H1 (cell line): ENCODE results near the gene GRXCR2. TPM values are rescaled to one million over a fixed set of nuclear protein-coding genes. Genes with fewer than 3 reads are reported as not detected.

ENCODE experiments used
- CTCF ChIA-PET: fragments of 300-600 bp; sonication (Branson Sonifier 250); formaldehyde crosslinking; loops from one replicate; lab custom pipeline; 2021; ENCODE audit not compliant: partially characterized antibody; lab: Charles Lee
- POLR2A ChIA-PET: fragments of 300-600 bp; sonication (Branson Sonifier 250); formaldehyde crosslinking; loops from one replicate; lab custom pipeline; 2021; ENCODE audit warnings: inconsistent platforms; ENCODE audit not compliant: partially characterized antibody; lab: Charles Lee
- DNase-seq, 2 experiments: peaks; one replicate each; pipeline versions ENCODE4 v3.0.0 to v3.0.0-alpha.2; 2010 to 2022; ENCODE audit warnings: low spot score in 2 of 2, low read depth in 1 of 2, mixed read lengths in 1 of 2
- FAIRE-seq: peaks from 2 replicates; lab custom pipeline; 2011; peaks lifted over from hg19 to GRCh38; lab: Jason Lieb, UNC
- H2AFZ ChIP-seq: 2 replicates; pipeline ENCODE4 v1.8.1; 2012; ENCODE audit warnings: low read length, inconsistent platforms
- H2AK5ac ChIP-seq: 2 replicates; pipeline ENCODE4 v1.6.1; 2013; ENCODE audit warnings: low read depth, low read length
- H2BK120ac ChIP-seq: replicated peaks from 2 replicates; pipeline ENCODE3; 2013; ENCODE audit warnings: low read depth, low read length, inconsistent platforms
- H2BK12ac ChIP-seq: 2 replicates; pipeline ENCODE4 v1.6.1; 2013; ENCODE audit warnings: low read depth, low read length
- H2BK15ac ChIP-seq: 2 replicates; pipeline ENCODE4 v1.6.1; 2013; ENCODE audit warnings: low read length
- H2BK20ac ChIP-seq: 2 replicates; pipeline ENCODE4 v1.6.1; 2013; ENCODE audit warnings: low read length
- H2BK5ac ChIP-seq: 2 replicates; pipeline ENCODE4 v1.6.1; 2013; ENCODE audit warnings: low read depth, low read length
- H3K14ac ChIP-seq: 2 replicates; pipeline ENCODE4 v1.6.1; 2013; ENCODE audit warnings: inconsistent platforms; ENCODE audit not compliant: insufficient read length
- H3K18ac ChIP-seq: 2 replicates; pipeline ENCODE4 v1.6.1; 2013; ENCODE audit warnings: low read length; ENCODE audit errors: extremely low read depth
- H3K23ac ChIP-seq: 2 replicates; pipeline ENCODE4 v1.6.1; 2013; ENCODE audit warnings: inconsistent platforms; ENCODE audit not compliant: insufficient read length
- H3K23me2 ChIP-seq: 2 replicates; pipeline ENCODE4 v1.6.1; 2013; ENCODE audit warnings: low read depth, low read length
- H3K27ac ChIP-seq: 2 replicates; pipeline ENCODE4 v1.6.1; 2011; ENCODE audit warnings: low read depth, low read length, inconsistent platforms
- H3K27me3 ChIP-seq, 4 experiments: replicated peaks in 1 of 4; 1 replicate in 1 of 4; 2 replicates in 3 of 4; pipeline versions ENCODE4 v1.6.1 to v1.8.1; 2011 to 2013; ENCODE audit warnings: low read length in 3 of 4, mild to moderate bottlenecking in 3 of 4, inconsistent platforms in 2 of 4, mixed read lengths in 2 of 4, moderate library complexity in 1 of 4; ENCODE audit not compliant: control insufficient read depth in 3 of 4, insufficient read depth in 3 of 4; ENCODE audit errors: extremely low read depth in 1 of 4
- H3K36me3 ChIP-seq, 4 experiments: 2 replicates each; pipeline versions ENCODE4 v1.6.1 to v1.8.1; 2011 to 2013; ENCODE audit warnings: mild to moderate bottlenecking in 4 of 4, low read length in 3 of 4, moderate library complexity in 2 of 4, control low read depth in 1 of 4, inconsistent platforms in 1 of 4; ENCODE audit not compliant: insufficient read depth in 4 of 4, control insufficient read depth in 2 of 4
- H3K4ac ChIP-seq: replicated peaks from 2 replicates; pipeline ENCODE3; 2013; ENCODE audit warnings: low read length, low read depth, mixed read lengths, inconsistent platforms; ENCODE audit not compliant: insufficient read length
- H3K4me1 ChIP-seq, 4 experiments: replicated peaks in 1 of 4; 1 replicate in 1 of 4; 2 replicates in 3 of 4; pipeline versions ENCODE4 v1.6.1 to v1.8.1; 2011 to 2013; ENCODE audit warnings: low read length in 3 of 4, inconsistent platforms in 2 of 4, mixed read lengths in 1 of 4; ENCODE audit not compliant: insufficient read depth in 4 of 4, control insufficient read depth in 3 of 4
- H3K4me2 ChIP-seq, 2 experiments: 2 replicates each; pipeline versions ENCODE4 v1.6.1 to v1.8.1; 2011 to 2013; ENCODE audit warnings: low read depth in 2 of 2, low read length in 2 of 2, control low read depth in 1 of 2, inconsistent platforms in 1 of 2, mild to moderate bottlenecking in 1 of 2; ENCODE audit not compliant: insufficient read depth in 1 of 2
- H3K4me3 ChIP-seq, 4 experiments: fragments of 200-600, 300-600 bp in 1 of 4; sonication (generic), shearing (Covaris generic), sonication (Bioruptor Twin) in 1 of 4; 2 replicates each; pipeline versions ENCODE4 v1.5.1 to v1.8.1; 2011 to 2016; ENCODE audit warnings: low read length in 4 of 4, low read depth in 3 of 4, control low read depth in 2 of 4, inconsistent platforms in 2 of 4, mild to moderate bottlenecking in 2 of 4, mixed read lengths in 1 of 4, moderate library complexity in 1 of 4; ENCODE audit not compliant: insufficient read depth in 2 of 4; ENCODE audit errors: extremely low read depth in 1 of 4
- H3K56ac ChIP-seq: replicated peaks from 2 replicates; pipeline ENCODE3; 2013; ENCODE audit warnings: low read depth, mild to moderate bottlenecking, mixed read lengths, low read length, inconsistent platforms; ENCODE audit not compliant: insufficient read length
- H3K79me1 ChIP-seq: 2 replicates; pipeline ENCODE4 v1.6.1; 2013; ENCODE audit warnings: low read depth, low read length, control low read depth
- H3K79me2 ChIP-seq, 2 experiments: 2 replicates each; pipeline versions ENCODE4 v1.6.1 to v1.8.1; 2012 to 2013; ENCODE audit warnings: low read length in 2 of 2, mild to moderate bottlenecking in 2 of 2, inconsistent platforms in 1 of 2; ENCODE audit not compliant: insufficient read depth in 2 of 2, control insufficient read depth in 1 of 2
- H3K9ac ChIP-seq, 4 experiments: replicated peaks in 1 of 4; 1 replicate in 1 of 4; 2 replicates in 3 of 4; pipeline versions ENCODE4 v1.6.1 to v1.8.1; 2011 to 2013; ENCODE audit warnings: low read depth in 3 of 4, low read length in 3 of 4, control low read depth in 2 of 4, mild to moderate bottlenecking in 2 of 4, moderate library complexity in 2 of 4, inconsistent platforms in 1 of 4; ENCODE audit errors: extremely low read depth in 1 of 4
- H3K9me3 ChIP-seq, 2 experiments: 2 replicates each; pipeline versions ENCODE4 v1.6.1 to v1.8.1; 2012 to 2013; ENCODE audit warnings: mild to moderate bottlenecking in 2 of 2, moderate library complexity in 2 of 2, control low read depth in 1 of 2, inconsistent platforms in 1 of 2, low read depth in 1 of 2, low read length in 1 of 2, mixed read lengths in 1 of 2; ENCODE audit not compliant: insufficient read depth in 2 of 2
- H4K20me1 ChIP-seq, 2 experiments: replicated peaks in 1 of 2; 2 replicates each; pipeline versions ENCODE3 to v1.8.1; 2011 to 2013; ENCODE audit warnings: inconsistent platforms in 2 of 2, low read length in 2 of 2, mild to moderate bottlenecking in 1 of 2; ENCODE audit not compliant: insufficient read depth in 2 of 2, control insufficient read depth in 1 of 2
- H4K5ac ChIP-seq: 2 replicates; pipeline ENCODE4 v1.6.1; 2013; ENCODE audit warnings: low read length, low read depth, mixed read lengths, inconsistent platforms; ENCODE audit not compliant: insufficient read length
- H4K8ac ChIP-seq: 2 replicates; pipeline ENCODE4 v1.8.0; 2013; ENCODE audit warnings: mild to moderate bottlenecking, moderate library complexity, low read length, inconsistent platforms; ENCODE audit not compliant: insufficient read depth; ENCODE audit errors: extremely low read depth
- H4K91ac ChIP-seq: replicated peaks from 2 replicates; pipeline ENCODE3; 2013; ENCODE audit warnings: low read length, mixed read lengths, inconsistent platforms; ENCODE audit not compliant: insufficient read length
- ATF2 ChIP-seq: IDR thresholded peaks from 2 replicates; pipeline ENCODE4 v1.6.1; 2012; ENCODE audit warnings: low read length, inconsistent platforms
- CBX5 ChIP-seq: fragments of 300-800, 300-1000 bp; sonication (generic); IDR thresholded peaks from 2 replicates; pipeline ENCODE4 v1.7.1; 2016; ENCODE audit warnings: antibody characterized with exemption, low read length, low read depth
- POLR2AphosphoS5 ChIP-seq: IDR thresholded peaks from 2 replicates; pipeline ENCODE4 v1.6.1; 2011; ENCODE audit warnings: low read depth, low read length
- SP1 ChIP-seq: IDR thresholded peaks from 2 replicates; pipeline ENCODE4 v1.6.1; 2011; ENCODE audit warnings: low read depth, low read length
- USF2 ChIP-seq: IDR thresholded peaks from 2 replicates; pipeline ENCODE4 v1.6.1; 2011; ENCODE audit warnings: low read length, improper control_type of control experiment
- WGBS, 2 experiments: shearing (Covaris generic) in 1 of 2; methylation state at CpG; one replicate each; pipeline versions ENCODE4 v1.1.6 to v1.1.7; 2013 to 2015; ENCODE audit warnings: low lambda C conversion rate in 2 of 2, mixed read lengths in 2 of 2, inconsistent platforms in 1 of 2, low coverage in 1 of 2, missing lambda C conversion rate in 1 of 2; ENCODE audit not compliant: insufficient replicate concordance in 2 of 2, insufficient coverage in 1 of 2, insufficient read length in 1 of 2; ENCODE audit errors: extremely low coverage in 1 of 2, missing lambda C conversion rate in 1 of 2; 5-methylcytosine and 5-hydroxymethylcytosine counted together
- polyA plus RNA-seq, 7 experiments: library from polyadenylated mRNA; depleted of rRNA in 3 of 7; stranded (reverse) in 5 of 7; unstranded in 2 of 7; fragments of >200 nt in 5 of 7; fragments of 200-250 nt in 2 of 7; gene quantifications; 1 replicate in 5 of 7; 2 replicates in 1 of 7; 4 replicates in 1 of 7; pipeline versions ENCODE4 v1.2.1 to v1.2.3, GENCODE V29; 2011 to 2013; ENCODE audit warnings: missing spikeins in 2 of 7, mixed read lengths in 2 of 7
- total RNA-seq: library from RNA; stranded (reverse); fragmentation: NEBNext Ultra II Directional; extraction: Animal tissue kit (Norgen Biotek cat#: 25700); gene quantifications from 2 replicates; pipeline ENCODE4 v1.2.1, GENCODE V29; 2021

The GRXCR2 gene
- total and polyA plus RNA-seq, 2 of the 8 experiments (the other 6 are each of a cell fraction or from before 2014, with no cell fraction given) = not detected

- Histone ChIP-seq H2BK5ac (no peak overlapping the region), H3K14ac (no peak overlapping the region), H2AFZ (no peak overlapping the region), H2BK20ac (no peak overlapping the region), H3K27ac (no peak overlapping the region), H3K4ac (no peak overlapping the region), H3K56ac (no peak overlapping the region), H3K79me1 (no peaks in the 10 kb centered on the region), H3K9ac (no peak overlapping the region), H3K79me2 (no peaks in the 10 kb centered on the region), H3K4me2 (no peak overlapping the region), H3K4me1 (peaks cover 0 to 2% (median 0%) of the 10 kb centered on the region in 4 experiments; a peak in 1 of 7 replicates), H3K23ac (no peak overlapping the region), H2AK5ac (no peak overlapping the region), H3K9me3 (peaks cover 7 to 9% of the 10 kb centered on the region in 2 experiments; a peak in 3 of 4 replicates), H2BK12ac (no peak overlapping the region), H3K18ac (no peak overlapping the region), H3K4me3 (no peak overlapping the region), H4K91ac (no peak overlapping the region), H3K27me3 (no peaks in the 10 kb centered on the region), H3K36me3 (no peaks in the 10 kb centered on the region), H4K5ac (no peak overlapping the region), H4K8ac (no peak overlapping the region), H3K23me2 (no peaks in the 10 kb centered on the region), H4K20me1 (no peaks in the 10 kb centered on the region), H2BK120ac (no peak overlapping the region), H2BK15ac (no peak overlapping the region)
- ChIA-PET POLR2A (interaction anchor here (0.7 kb wide), 1 partner anchor 36 kb away, joined by 3 read pairs; no protein-coding TSS in a partner anchor), CTCF (interaction anchor here (0.7 to 5.8 kb wide), 10 partner anchors 13 to 208 kb away, joined by 3 to 49 read pairs (median 4); no protein-coding TSS in a partner anchor)
- no peak for DNase-seq
- WGBS, 2 experiments = 87% methylated on average over 2 of the region's 2 CpGs; no CpG with 5 or more reads in 1 of the 2 experiments
- FAIRE-seq = no peak
- TF ChIP-seq POLR2AphosphoS5 = no peak
- no peak for TF ChIP-seq ATF2
- TF ChIP-seq CBX5 = no peak
- TF ChIP-seq USF2 = no peak
- TF ChIP-seq SP1 = no peak
These were observed 16.8 kb upstream of the GRXCR2 start for GRCh38 chr5:145889611-145890010.
